Breast epithelium (tissue), 3 donors: ENCODE results near the gene DRD2.

Source experiments
- POLR2A ChIP-seq: fragments of 450-650 bp; IDR thresholded peaks from one replicate; pipeline ENCODE4 v1.6.1; 2016; ENCODE audit warnings: antibody characterized with exemption, mild to moderate bottlenecking, moderate library complexity
- TF ChIP-seq, protein P1 (sequence below), 3 donors: fragments of 450-650 bp; IDR thresholded peaks; one replicate each; pipeline ENCODE4 v1.5.1; 2016 to 2017; ENCODE audit warnings: antibody characterized with exemption in 3 of 3, mild to moderate bottlenecking in 3 of 3, moderate library complexity in 3 of 3

GRCh38 chr11:113426686-113427085 lies 48.5 kb downstream of the DRD2 start:
- TF ChIP-seq, protein P1, sequence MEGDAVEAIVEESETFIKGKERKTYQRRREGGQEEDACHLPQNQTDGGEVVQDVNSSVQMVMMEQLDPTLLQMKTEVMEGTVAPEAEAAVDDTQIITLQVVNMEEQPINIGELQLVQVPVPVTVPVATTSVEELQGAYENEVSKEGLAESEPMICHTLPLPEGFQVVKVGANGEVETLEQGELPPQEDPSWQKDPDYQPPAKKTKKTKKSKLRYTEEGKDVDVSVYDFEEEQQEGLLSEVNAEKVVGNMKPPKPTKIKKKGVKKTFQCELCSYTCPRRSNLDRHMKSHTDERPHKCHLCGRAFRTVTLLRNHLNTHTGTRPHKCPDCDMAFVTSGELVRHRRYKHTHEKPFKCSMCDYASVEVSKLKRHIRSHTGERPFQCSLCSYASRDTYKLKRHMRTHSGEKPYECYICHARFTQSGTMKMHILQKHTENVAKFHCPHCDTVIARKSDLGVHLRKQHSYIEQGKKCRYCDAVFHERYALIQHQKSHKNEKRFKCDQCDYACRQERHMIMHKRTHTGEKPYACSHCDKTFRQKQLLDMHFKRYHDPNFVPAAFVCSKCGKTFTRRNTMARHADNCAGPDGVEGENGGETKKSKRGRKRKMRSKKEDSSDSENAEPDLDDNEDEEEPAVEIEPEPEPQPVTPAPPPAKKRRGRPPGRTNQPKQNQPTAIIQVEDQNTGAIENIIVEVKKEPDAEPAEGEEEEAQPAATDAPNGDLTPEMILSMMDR (IDR thresholded peaks at IDR 0.05) = no peak
- TF ChIP-seq POLR2A = no peak
